Fibroblast of skin of abdomen (primary cell): Measurements from ENCODE around the gene ATP6V0E2.
A peak's percentile ranks its signal among the peaks of the same experiment; 100 is the strongest.

ENCODE experiments used
- DNase-seq: peaks from one replicate; pipeline ENCODE4 v3.0.0-alpha.2; 2013

ATP6V0E2 gene

DNA sequence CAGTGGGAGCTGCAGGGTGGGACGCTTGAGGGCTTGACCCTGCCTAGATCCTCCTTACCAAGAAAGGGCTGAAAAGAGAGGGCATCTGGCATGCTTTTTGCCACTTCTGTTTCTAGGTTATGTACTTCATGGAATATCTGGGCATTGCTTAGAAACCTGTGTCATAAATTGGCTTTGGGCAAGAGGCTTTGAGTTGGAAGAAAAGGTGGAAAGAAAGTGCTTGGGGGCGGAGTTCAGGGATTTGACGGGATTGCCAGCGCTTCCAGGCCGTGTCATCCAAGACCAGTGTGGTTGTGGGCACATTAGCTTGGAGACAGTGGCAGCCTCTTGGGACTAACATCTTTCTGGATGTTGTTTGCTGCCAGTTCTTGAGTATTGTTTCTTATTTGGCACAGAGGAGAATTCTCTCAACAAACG lies 34.8 kb upstream of the ATP6V0E2 start:
- DNase-seq: no peak

DNA sequence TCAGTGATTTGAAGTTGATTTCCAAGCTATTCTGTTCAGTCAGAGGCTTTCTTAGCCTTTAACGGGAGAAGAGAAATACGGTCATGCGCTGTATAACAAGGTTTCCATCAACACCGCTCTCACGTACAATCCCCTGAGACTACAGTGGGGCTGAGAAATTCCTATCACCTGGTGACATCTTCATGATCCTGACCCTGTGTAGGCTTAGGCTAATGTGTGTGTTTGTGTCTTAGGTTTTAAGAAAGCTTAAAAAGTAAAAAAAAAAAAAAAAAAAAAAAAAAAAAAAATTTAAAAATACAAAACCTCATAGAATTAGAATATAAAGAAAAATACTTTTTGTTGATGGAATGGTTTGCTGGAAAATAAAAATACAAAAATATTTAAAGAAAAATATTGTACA lies 33.8 kb upstream of the ATP6V0E2 start:
- no peak for DNase-seq

DNA sequence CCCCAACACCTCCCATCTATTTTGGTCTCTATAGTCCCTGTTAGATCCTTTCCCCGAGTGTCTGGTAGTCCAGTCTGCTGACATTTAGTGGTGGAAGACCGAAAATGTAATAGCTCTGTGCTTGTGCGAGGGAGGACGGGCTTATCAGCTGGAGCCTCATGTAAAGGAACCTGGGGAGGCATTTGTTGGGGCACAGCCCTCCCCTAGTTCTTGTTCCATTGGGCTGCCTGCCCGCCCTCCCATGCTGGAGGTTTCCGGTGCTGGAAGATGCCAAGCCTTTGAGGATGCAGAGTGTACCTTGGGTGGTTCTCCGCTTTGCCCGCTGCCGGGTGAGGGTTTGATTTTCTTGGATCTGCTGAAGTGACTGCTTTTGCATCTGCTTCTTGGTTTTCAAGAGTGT lies 30.2 kb upstream of the ATP6V0E2 start:
- DNase-seq: no peak

DNA sequence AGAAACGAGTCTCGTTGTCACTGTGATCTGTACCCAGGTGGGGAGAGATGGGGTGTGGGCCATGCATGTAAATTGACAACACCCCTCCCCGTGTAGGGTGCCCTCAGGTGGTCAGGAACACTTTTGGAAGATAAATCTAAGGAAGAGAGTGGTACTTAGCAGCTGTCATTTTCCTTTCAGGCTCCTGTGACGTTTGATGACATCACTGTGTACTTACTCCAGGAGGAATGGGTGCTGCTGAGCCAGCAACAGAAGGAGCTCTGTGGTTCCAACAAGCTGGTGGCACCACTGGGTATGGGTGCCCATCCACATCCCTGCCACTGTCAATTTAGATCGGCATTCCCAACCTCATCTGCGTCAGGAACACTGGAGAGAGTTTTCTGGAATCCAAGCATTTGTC lies 29.3 kb upstream of the ATP6V0E2 start:
- no peak for DNase-seq

DNA sequence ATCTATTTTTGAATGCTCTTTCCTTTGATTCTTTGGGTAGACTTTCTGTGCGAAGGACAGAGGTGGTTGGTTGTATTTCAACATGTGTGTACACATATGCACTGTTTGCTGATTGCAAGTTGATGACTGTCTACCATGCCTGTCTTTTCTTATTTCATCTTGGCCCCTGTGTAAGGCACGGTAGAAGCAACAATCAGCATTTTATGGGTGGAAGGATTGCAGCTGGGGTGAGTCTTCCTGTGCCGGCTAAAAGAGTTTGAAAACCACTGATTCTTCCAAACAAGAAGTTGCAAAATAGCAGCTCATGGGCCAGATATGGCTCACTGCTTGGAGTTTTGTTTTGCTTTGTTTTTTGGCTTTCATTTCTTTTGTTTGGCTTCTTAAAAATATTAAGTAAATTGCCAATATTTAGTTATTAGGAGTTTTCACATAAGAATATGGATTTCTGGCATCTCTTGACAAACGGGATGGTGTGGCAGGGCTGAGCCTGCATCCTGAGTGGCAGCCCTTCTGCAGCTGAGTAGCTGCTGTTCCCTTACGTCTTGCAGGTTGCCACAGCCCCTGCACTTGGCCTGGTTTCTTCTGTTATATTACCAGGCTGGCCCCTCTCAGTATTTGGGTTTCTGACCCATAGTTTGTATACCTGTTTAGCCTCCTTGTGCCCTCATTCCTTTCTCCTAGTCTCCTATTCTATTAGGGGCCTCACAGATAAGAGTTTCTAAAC lies 28.4 kb upstream of the ATP6V0E2 start:
- no peak for DNase-seq

DNA sequence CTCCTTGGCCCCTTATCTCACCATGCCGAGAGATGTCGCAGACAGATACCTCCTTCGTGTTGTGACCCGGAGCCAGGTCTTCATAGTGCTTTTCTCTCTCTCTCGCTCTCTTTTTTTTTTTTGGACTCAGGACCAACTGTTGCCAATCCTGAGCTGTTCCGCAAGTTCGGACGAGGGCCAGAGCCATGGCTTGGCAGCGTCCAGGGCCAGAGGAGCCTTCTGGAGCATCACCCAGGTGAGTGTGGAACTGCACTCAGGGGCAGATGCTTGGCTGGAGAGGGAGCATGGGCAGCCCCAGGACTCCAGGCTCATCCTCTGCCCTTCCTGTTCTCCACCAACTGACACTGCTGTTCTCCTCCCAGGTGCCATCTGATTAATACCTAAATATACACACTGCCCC lies 27.7 kb upstream of the ATP6V0E2 start:
- DNase-seq: no peak

DNA sequence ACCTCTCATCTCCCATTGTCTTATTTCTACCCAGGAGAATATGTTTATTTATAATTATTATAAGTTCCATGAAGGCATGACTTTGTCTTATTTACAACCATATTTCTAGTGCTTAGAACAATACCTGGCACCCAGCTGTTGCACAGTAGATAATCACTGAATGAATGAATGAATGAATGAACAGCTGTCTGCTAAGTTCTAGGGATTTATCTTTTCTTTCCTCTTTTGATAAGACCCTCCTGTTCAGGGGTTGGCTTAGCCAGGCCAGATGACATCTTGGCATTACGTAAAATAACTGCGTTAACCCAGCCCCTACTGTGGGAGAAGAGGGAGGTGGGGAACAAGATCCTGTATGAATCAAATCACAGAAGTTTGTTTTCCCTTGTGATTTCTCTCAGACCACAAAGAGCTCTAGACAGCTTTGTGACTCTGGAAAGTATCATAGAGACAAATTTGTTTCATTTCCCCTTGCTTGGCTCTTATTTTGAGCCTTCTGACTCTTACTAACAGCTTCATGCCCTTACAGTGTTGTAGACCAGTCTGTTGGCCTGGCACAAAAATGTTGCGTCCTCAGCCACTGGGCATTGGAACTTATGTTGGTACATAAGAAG lies 27.2 kb upstream of the ATP6V0E2 start:
- no peak for DNase-seq

DNA sequence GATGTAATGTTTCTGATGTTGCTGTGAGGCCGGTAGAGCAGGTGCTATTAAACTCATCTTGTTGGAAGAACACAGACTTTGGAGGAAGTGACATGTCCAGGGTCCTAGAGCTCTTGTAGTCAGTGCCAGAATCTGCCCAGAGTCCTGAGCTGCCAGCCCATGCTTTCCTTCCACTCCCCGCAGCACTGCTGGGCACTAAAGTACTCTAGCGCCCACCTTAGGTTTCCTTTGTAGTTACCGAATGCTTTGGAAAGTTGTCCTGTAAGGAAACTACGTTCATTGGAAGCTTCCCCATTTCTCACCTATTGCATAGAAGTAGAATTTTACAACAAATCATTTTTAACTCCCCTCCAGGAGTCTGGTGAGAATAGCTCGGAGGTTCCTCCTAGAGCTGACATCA lies 24.6 kb upstream of the ATP6V0E2 start:
- no peak for DNase-seq

DNA sequence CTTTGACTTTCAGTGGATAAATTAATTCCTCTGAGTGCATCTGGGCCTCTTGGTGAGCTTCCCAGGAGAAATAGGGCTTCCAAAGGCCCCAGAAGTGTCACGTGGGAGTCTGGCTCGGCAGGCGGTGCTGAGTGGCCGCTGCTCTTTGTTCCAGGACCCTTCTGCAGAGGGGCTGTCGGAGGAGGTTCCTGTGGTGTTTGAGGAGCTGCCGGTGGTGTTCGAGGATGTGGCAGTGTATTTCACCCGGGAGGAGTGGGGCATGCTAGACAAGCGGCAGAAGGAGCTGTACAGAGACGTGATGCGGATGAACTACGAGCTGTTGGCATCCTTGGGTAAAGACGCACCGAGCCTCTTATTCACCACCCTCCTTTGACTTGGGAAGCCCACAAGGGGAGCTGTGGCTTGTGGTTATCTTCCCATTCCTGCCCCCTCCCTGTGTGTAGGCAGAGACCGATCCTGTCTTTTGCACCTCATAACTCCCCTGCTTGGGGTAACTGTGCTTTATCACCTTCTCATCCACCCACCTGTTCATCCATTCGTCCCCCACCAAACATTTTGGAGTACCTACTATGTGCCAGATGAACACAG lies 23.7 kb upstream of the ATP6V0E2 start:
- no peak for DNase-seq

DNA sequence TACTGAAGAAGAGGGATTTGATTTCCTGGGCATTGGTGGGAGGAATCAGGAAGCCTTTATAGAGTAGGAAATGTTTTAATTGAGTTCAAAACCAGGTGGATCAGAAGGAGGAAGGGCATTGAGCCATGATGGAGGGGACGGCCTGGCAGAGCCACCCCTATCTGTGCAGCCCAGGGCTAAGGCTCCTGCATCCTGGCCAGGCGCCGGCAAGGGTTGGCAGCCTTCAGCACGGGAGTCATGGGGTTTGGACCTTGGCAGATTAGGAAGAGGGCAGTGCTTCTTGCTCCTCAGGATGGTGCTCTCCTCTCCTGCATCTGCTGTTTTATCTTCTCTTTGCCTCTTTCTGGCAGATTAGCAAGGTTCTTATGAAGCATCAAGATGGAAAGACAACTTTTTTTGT lies 23.1 kb upstream of the ATP6V0E2 start:
- no peak for DNase-seq

DNA sequence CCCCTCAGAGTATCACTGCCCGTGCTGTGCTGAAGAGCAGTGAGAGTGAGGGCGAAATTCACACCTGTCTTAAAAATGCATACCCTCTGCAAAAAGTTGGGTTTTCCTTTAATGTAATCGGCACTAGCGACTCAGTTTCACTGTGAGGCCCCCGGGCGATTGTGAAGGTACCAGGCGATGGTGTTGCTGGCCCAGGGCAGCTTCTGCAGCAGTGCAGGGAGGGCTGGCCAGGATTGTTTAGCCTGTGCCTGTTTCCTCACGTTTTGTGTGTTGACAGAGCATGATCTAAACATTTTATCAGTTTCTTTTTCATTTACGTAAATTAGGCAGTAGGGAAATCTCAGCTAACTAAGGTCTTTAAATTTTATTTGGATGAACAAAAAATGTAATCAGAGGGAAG lies 22.3 kb upstream of the ATP6V0E2 start:
- DNase-seq: no peak

DNA sequence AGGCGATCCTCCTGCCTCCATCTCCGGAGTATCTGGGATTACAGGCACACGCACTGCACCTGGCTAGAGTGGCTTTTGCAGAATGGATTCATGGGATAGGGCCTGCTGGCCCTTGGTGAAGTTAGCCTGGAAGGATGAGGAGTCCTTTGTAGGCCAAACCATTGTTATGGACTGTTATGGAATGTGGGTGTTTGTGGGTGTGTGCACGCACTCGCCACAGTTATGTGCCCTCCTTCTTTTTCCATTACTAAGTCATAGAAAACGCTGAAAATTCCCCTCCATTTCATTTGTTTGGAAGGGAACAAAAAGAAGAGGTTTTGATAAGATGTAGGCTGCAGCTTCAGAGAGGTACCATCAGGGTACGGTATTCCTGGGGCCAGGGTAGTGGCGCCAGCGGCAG lies 20.6 kb upstream of the ATP6V0E2 start:
- DNase-seq: peak; percentile 13

DNA sequence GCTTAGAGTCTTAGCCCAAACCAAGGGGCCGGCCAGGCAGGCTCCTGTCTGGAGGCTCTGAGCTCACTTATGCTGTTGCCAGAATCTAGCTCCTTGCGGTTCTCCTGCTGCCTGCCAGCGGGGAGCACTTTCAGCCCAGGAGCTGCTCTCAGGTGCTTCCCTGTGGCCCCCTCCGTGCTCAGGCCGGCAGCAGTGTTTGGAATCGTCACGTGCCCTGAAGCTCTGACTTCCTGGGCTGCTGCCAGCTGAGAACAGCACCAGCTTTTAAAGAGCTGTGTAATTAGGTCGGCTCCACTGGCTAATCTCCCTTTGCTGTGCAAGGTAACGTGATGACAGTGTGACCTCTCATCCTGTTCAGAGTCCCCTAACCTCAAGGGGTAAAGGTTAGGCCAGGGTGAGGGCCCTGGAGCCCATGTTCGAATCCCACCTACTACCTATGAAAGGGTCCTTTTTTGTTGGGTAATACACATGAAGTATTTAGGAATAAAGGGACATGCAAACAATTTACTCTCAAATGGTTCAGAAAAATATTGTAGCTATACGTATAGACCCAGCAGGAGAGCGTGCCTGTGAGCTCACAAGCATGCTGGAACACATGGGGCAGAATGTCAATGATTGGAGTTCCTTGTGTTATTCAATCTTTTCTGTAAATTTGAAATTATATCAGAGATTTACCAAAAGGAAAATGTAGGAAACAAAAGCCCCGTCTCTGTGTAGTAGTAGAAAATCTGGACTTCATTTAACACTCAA lies 19.0 kb upstream of the ATP6V0E2 start:
- DNase-seq: peak; percentile 42

DNA sequence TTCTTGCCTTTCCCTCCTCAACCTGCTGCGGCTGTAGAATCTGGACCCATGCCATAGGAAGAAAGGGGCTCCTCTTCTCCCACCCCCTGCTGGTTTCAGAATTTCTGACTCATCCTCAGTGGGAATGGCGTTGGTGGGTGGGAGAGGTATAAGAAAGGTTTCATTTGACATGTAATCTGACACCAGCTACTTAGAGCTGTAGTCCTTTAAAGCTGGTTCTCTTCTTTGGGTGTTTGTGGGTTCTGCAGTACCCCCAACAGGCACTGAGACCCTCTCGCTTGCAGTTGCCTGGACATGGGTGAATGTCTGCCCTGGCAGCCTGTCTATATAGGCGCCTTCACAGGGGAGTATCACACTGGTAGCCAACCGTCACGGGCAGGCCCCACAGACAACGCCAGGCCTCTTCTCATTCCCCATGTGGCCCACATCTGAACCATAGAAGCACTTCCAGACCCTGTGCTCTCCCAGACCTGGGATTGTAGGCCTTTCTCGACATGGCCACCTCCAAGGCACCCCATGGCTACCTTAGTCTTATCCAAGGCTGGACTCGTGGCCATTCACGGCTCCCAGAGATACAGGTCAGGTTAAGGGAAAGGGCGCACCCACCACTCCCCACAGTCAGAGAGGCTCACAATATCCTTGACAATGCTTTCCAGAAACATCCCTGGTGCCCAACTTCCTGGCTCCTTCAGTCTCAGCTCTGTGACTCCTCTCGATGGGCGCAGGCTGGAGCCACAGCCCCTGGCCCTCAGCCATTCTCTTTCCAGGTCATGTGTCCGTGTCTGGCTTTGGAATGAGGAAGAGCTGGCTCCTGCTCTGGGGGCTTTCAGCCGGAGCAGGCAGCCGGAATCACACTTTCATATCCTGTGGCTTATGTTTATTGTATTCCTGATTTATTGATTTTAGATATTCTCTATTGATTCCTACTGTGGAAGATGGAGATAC lies 18.1 kb upstream of the ATP6V0E2 start:
- peak; percentile 93 for DNase-seq

DNA sequence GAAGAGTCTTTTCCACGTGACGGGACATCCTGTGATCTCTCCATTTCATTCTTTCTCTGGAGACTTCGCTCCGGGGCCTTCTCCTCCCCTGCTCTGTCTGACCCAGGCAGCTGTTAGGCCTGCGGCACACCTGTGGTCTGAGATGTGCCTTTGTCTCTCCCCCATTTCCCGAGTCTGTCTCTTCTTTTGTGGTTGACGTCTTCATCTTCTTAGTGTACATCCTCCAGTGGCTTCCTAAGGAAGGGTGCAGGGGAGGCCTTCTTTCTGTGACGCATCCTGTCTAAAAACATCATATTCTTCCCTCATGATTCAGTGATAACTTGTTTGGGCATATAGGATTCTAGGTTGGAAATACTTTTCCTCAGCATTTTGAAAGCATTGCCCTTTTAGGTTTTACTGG lies 17.2 kb upstream of the ATP6V0E2 start:
- no peak for DNase-seq

DNA sequence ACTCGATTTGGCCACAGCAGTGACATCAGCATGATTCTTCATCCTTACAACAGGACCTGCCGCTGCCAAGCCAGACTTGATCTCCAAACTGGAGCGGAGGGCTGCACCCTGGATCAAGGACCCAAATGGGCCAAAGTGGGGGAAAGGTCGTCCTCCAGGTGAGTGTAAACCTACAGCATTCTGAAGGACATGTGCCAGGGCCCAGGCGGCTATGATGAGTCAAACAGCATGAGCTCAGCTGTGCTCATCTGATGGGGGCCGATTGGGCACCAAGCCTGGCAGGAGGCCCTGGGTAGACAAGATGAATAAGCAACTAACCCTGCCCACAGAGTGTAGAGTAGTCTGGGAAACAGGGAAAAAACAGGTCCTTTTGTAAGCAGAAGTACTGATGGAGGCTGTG lies 14.4 kb upstream of the ATP6V0E2 start:
- DNase-seq: no peak

DNA sequence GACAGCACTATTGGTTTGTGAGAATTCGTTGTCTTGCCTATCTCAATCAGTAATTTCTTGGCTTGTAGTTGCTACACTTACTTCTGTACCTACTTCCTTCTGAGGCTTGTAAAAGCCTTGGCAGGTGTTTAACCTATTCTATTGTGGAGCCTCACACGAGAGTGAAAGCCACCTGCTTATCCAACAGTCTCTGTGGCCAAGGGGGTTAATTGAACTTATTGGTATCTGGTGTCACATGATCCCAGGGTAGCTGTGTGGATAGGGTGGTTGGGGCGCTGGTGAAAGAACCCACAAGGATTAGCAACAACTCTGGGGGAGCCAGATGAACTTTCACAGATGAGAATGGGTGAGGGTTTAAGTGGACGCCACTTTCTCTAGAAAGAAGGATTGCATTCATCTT lies 13.9 kb upstream of the ATP6V0E2 start:
- no peak for DNase-seq

DNA sequence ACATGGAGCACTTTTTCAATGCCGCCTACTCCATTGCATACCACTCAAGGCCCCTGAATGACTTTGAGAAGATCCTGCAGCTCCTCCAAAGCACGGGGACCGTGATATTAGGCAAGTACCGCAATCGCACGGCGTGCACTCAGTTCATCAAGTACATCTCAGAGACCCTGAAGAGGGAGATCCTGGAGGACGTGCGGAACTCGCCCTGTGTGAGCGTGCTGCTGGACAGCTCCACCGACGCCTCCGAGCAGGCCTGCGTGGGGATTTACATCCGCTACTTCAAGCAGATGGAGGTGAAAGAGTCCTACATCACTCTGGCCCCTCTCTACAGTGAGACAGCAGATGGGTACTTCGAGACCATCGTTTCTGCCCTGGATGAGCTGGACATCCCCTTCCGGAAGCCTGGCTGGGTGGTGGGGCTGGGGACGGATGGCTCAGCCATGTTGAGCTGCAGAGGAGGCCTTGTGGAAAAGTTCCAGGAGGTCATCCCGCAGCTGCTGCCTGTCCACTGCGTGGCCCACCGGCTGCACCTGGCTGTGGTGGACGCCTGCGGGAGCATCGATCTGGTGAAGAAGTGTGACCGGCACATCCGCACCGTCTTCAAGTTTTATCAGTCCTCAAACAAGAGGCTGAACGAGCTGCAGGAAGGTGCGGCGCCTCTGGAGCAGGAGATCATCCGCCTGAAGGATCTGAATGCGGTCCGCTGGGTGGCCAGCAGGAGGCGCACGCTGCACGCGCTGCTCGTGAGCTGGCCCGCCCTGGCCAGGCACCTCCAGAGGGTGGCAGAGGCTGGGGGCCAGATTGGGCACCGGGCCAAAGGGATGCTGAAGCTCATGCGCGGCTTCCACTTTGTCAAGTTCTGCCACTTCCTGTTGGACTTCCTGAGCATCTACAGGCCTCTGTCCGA lies 12.7 kb upstream of the ATP6V0E2 start:
- DNase-seq: no peak

DNA sequence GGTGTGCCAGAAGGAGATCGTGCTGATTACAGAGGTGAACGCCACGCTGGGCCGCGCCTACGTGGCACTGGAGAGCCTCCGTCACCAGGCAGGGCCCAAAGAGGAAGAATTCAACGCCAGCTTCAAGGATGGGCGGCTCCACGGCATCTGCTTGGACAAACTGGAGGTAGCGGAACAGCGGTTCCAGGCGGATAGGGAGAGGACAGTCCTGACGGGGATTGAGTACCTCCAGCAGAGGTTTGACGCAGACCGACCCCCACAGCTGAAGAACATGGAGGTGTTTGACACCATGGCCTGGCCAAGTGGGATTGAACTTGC lies 12.1 kb upstream of the ATP6V0E2 start:
- no peak for DNase-seq

DNA sequence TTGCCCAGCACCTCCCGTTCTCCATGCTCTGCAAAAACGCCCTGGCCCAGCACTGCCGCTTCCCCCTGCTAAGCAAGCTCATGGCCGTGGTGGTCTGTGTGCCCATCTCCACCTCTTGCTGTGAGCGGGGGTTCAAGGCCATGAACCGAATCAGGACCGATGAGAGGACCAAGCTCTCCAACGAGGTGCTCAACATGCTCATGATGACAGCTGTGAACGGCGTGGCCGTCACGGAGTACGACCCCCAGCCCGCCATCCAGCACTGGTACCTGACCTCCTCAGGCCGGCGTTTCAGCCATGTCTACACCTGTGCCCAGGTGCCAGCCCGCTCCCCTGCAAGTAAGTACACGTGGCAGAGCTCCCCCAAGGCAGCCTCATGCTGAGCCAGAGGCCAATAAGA lies 11.6 kb upstream of the ATP6V0E2 start:
- DNase-seq: no peak

DNA sequence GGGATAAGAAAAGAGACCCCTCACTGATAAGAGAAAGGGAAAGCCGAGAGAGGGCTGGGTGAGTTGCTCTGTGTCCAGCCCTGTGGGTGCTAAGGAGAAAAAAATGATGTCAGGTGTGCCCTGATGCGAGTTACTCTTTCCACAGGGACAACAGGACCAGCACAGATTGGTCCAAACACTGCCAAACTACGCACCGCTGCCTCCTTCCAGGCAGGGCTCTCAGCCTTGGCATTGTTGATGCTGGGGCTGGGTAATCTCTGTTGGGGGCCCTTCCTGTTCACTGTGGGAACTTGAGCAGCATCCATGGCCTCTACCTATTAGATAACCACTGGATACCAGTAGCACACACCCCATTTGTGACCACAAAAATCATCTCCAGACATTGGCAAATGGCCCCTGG lies 10.3 kb upstream of the ATP6V0E2 start:
- no peak for DNase-seq

DNA sequence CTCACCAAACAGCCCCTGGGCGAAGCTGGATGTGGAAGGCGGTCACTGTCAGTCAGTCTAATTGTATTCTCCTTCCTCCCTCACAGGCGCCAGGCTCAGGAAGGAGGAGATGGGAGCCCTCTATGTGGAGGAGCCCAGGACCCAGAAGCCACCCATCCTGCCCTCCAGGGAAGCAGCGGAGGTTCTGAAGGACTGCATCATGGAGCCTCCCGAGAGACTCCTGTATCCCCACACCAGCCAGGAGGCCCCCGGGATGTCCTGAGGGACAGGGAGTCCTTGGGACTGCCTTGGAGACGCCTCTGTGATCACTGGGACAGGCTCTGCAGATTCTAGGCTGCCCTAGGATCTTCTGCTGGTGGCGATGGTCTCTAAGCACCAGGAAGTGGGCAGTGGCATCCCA lies 9.7 kb upstream of the ATP6V0E2 start:
- no peak for DNase-seq
